Fibroblast of mammary gland (primary cell): ENCODE data around the gene AJM1.
A peak's percentile ranks its signal among the peaks of the same experiment; 100 is the strongest.
"Not testable (repeated sequence)": the region's sequence is repeated elsewhere in the genome, so short reads cannot be mapped to it uniquely, and the experiment has no call there.

ENCODE experiments used
- DNase-seq: peaks from one replicate; pipeline ENCODE4 v3.0.0-alpha.2; 2010; ENCODE audit warnings: low read depth
- H3K4me3 ChIP-seq: 2 replicates; pipeline ENCODE4 v1.5.1; 2011; ENCODE audit warnings: low read depth, mild to moderate bottlenecking, low read length, moderate library complexity; ENCODE audit not compliant: control insufficient read depth
- TF ChIP-seq, protein P1 (sequence below): conservative IDR thresholded peaks from 2 replicates; pipeline ENCODE4 v1.5.1; 2011; ENCODE audit warnings: low read depth, low read length, inconsistent platforms; ENCODE audit not compliant: control insufficient read depth, insufficient read depth

Gene AJM1

DNA sequence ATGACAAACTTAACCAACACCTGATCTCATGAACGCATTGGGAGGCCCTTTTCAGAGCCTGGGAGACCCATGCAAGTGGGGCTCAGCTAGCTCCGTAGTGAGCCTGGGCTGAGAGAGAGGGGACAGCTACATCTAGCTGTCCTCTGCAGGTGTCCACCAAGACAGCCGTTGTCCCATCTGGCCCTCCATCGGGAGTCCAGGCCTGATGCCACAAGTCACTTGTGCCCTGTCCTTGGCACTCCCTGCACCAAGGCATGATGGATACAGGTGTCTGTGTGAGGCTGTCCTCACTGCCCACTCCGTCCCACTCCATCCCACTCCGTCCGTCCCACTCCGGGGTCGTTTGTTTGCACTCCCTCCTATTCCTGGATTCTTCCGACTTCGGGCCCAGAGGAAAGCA is 26.4 kb downstream of the AJM1 start:
- DNase-seq, result no peak
- TF ChIP-seq, protein P1, sequence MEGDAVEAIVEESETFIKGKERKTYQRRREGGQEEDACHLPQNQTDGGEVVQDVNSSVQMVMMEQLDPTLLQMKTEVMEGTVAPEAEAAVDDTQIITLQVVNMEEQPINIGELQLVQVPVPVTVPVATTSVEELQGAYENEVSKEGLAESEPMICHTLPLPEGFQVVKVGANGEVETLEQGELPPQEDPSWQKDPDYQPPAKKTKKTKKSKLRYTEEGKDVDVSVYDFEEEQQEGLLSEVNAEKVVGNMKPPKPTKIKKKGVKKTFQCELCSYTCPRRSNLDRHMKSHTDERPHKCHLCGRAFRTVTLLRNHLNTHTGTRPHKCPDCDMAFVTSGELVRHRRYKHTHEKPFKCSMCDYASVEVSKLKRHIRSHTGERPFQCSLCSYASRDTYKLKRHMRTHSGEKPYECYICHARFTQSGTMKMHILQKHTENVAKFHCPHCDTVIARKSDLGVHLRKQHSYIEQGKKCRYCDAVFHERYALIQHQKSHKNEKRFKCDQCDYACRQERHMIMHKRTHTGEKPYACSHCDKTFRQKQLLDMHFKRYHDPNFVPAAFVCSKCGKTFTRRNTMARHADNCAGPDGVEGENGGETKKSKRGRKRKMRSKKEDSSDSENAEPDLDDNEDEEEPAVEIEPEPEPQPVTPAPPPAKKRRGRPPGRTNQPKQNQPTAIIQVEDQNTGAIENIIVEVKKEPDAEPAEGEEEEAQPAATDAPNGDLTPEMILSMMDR, result no peak
- no peak overlapping the region for H3K4me3 ChIP-seq

DNA sequence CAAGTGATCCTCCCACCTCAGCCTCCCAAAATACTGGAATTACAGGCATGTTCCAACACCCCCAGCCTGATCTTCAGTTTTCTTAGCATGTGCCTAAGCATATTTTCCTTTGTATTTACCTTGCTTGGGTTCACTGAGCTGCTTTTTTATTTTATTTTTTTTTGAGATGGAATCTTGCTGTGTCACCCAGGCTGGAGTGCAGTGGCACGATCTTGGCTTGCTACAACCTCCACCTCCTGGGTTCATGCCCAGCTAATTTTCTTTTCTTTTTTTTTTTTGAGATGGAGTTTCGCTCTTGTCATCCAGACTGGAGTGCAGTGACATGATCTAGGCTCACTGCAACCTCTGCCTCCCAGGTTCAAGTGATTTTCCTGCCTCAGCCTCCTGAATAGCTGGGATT is 27.3 kb downstream of the AJM1 start:
- not testable (repeated sequence) for H3K4me3 ChIP-seq, DNase-seq

- TF ChIP-seq, protein P1, result no peak
- DNase-seq, result no peak
- H3K4me3 ChIP-seq, result no peak overlapping the region
These were observed 32.9 kb downstream of the AJM1 start for GRCh38 chr9:136875155-136875554.

- TF ChIP-seq, protein P1, result no peak
- no peak for DNase-seq
- no peak overlapping the region for H3K4me3 ChIP-seq
These were observed 34.2 kb downstream of the AJM1 start for GRCh38 chr9:136876476-136876875.

DNA sequence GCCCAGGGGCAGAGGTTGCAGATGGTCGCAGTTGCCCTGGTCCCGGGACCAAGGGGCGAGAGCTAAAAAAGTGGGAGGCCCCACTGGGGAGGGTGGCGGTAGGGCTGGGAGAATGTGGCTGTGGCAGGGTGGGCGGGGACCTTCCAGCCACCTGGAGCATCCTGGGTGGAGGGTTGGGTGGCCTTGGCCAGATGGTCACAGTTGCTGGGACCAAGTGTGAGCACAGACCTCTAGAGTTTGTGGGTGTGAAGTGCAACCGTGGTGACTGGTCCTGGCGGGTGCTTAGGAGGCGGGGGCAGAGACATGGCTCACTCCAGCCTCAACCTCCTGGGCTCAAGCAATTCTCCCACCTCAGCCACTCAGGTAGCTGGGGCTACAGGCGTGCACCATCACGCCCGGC is 38.4 kb downstream of the AJM1 start:
- no peak for DNase-seq
- no peak overlapping the region for H3K4me3 ChIP-seq
- TF ChIP-seq, protein P1, result no peak

GRCh38 chr9:136881691-136882108 is 39.4 kb downstream of the AJM1 start:
- TF ChIP-seq, protein P1, result no peak
- no peak overlapping the region for H3K4me3 ChIP-seq
- DNase-seq, result no peak

GRCh38 chr9:136882109-136882946 is 40.0 kb downstream of the AJM1 start:
- no peak overlapping the region for H3K4me3 ChIP-seq
- peak; percentile 85 for DNase-seq
- TF ChIP-seq, protein P1, result no peak

DNA sequence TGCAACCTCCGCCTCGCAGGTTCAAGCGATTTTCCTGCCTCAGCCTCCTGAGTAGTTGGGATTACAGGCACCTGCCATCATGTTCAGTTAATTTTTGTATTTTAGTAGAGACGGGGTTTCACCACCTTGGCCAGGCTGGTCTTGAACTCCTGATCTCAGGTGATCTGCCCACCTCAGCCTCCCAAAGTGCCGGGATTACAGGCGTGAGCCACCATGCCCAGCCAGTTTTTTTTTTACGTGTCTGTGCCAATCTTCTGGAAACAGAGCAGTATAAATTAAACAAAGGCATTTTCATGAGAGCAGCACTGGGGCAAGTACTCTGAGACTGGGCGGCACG is 40.6 kb downstream of the AJM1 start:
- not testable (repeated sequence) for DNase-seq, H3K4me3 ChIP-seq

GRCh38 chr9:136883670-136884069 is 41.4 kb downstream of the AJM1 start:
- H3K4me3 ChIP-seq, DNase-seq: not testable (repeated sequence)
